IMR-90 (cell line): ENCODE results near the gene SOX21. TPM values are rescaled to one million over a fixed set of nuclear protein-coding genes. Genes with fewer than 3 reads are reported as not detected.

Experiments
- ATAC-seq: fragments of 200-7000 bp; cut with Tn5 transposase; 2 replicates; pipeline ENCODE4 v1.9.1; 2020; ENCODE audit warnings: low read depth, mild to moderate bottlenecking, moderate library complexity
- BruUV-seq: library from RNA; stranded (reverse); fragments of 400-500 nt; replicated peaks from 2 replicates; lab custom pipeline; 2021; lab: Mats Ljungman, UMichigan
- CTCF ChIA-PET: fragments of 300-600 bp; formaldehyde crosslinking; extraction: SDS; loops from one replicate; lab custom pipeline; 2021; ENCODE audit warnings: antibody characterized with exemption; lab: Yijun Ruan, JAX
- POLR2A ChIA-PET: fragments of 300-600 bp; sonication (Branson Sonifier 250); formaldehyde crosslinking; loops from one replicate; lab custom pipeline; 2022; ENCODE audit warnings: antibody characterized with exemption; ENCODE audit not compliant: unreplicated experiment; lab: Charles Lee
- DNase-seq: peaks from one replicate; pipeline ENCODE4 v3.0.0; 2013
- H2AFZ ChIP-seq: replicated peaks from 2 replicates; pipeline ENCODE3; 2013; ENCODE audit warnings: low read length, mild to moderate bottlenecking; ENCODE audit not compliant: poor library complexity
- H2AK5ac ChIP-seq: 2 replicates; pipeline ENCODE4 v1.6.1; 2013; ENCODE audit warnings: low read depth, low read length, inconsistent platforms
- H2AK9ac ChIP-seq: replicated peaks from 2 replicates; pipeline ENCODE3; 2013; ENCODE audit warnings: mild to moderate bottlenecking, low read depth, low read length, moderate library complexity; ENCODE audit not compliant: poor library complexity
- H2BK120ac ChIP-seq: 2 replicates; pipeline ENCODE4 v1.6.1; 2013; ENCODE audit warnings: low read depth, low read length, inconsistent platforms
- H2BK15ac ChIP-seq: 3 replicates; pipeline ENCODE4 v1.6.1; 2013; ENCODE audit warnings: low read depth, low read length, inconsistent platforms
- H2BK20ac ChIP-seq: 2 replicates; pipeline ENCODE4 v1.6.1; 2013; ENCODE audit warnings: low read depth, mild to moderate bottlenecking, inconsistent platforms, low read length, moderate library complexity
- H2BK5ac ChIP-seq: 2 replicates; pipeline ENCODE4 v1.6.1; 2013; ENCODE audit warnings: mild to moderate bottlenecking, low read depth, low read length, inconsistent platforms; ENCODE audit not compliant: poor library complexity, severe bottlenecking
- H3K14ac ChIP-seq: replicated peaks from 2 replicates; pipeline ENCODE4 v1.6.1; 2013; ENCODE audit warnings: low read depth, low read length, inconsistent platforms
- H3K18ac ChIP-seq: 2 replicates; pipeline ENCODE4 v1.6.1; 2013; ENCODE audit warnings: low read depth, low read length, control low read depth
- H3K23ac ChIP-seq: 2 replicates; pipeline ENCODE4 v1.6.1; 2013; ENCODE audit warnings: low read depth, low read length, inconsistent platforms
- H3K27ac ChIP-seq: 2 replicates; pipeline ENCODE4 v1.5.1; 2013; ENCODE audit warnings: mild to moderate bottlenecking, control low read depth, low read length; ENCODE audit not compliant: insufficient read depth
- H3K27me3 ChIP-seq: 2 replicates; pipeline ENCODE4 v1.6.1; 2013; ENCODE audit warnings: low read length; ENCODE audit not compliant: control insufficient read depth, insufficient read depth
- H3K36me3 ChIP-seq: 2 replicates; pipeline ENCODE4 v1.6.1; 2013; ENCODE audit warnings: low read length, mixed read lengths; ENCODE audit not compliant: control insufficient read depth, insufficient read depth
- H3K4ac ChIP-seq: 2 replicates; pipeline ENCODE4 v1.6.1; 2013; ENCODE audit warnings: low read depth, low read length, inconsistent platforms
- H3K4me1 ChIP-seq: 2 replicates; pipeline ENCODE4 v1.6.1; 2013; ENCODE audit warnings: low read length, mixed read lengths; ENCODE audit not compliant: control insufficient read depth, insufficient read depth
- H3K4me2 ChIP-seq: 2 replicates; pipeline ENCODE4 v1.6.1; 2013; ENCODE audit warnings: low read depth, mild to moderate bottlenecking, control low read depth, low read length, moderate library complexity
- H3K4me3 ChIP-seq: 2 replicates; pipeline ENCODE4 v1.5.1; 2013; ENCODE audit warnings: low read depth, mild to moderate bottlenecking, control low read depth, low read length, moderate library complexity; ENCODE audit not compliant: insufficient read depth
- H3K56ac ChIP-seq: 2 replicates; pipeline ENCODE4 v1.6.1; 2013; ENCODE audit warnings: low read length, inconsistent platforms; ENCODE audit not compliant: insufficient read depth; ENCODE audit errors: extremely low read depth
- H3K79me1 ChIP-seq, 2 experiments: 2 replicates each; pipeline ENCODE4 v1.6.1; 2013; ENCODE audit warnings: low read length in 2 of 2, inconsistent platforms in 1 of 2, low read depth in 1 of 2
- H3K9ac ChIP-seq: 2 replicates; pipeline ENCODE4 v1.6.1; 2013; ENCODE audit warnings: low read depth, low read length, control low read depth
- H3K9me1 ChIP-seq: 2 replicates; pipeline ENCODE4 v1.6.1; 2013; ENCODE audit warnings: low read length, inconsistent platforms; ENCODE audit not compliant: insufficient read depth
- H3K9me3 ChIP-seq: 2 replicates; pipeline ENCODE4 v1.6.1; 2013; ENCODE audit warnings: low read length; ENCODE audit not compliant: control insufficient read depth, insufficient read depth
- H4K20me1 ChIP-seq: 2 replicates; pipeline ENCODE4 v1.6.1; 2013; ENCODE audit warnings: low read length, inconsistent platforms; ENCODE audit not compliant: insufficient read depth
- H4K5ac ChIP-seq: 2 replicates; pipeline ENCODE4 v1.6.1; 2013; ENCODE audit warnings: mild to moderate bottlenecking, low read depth, low read length, control low read depth
- H4K8ac ChIP-seq, 2 experiments: 2 replicates each; pipeline ENCODE4 v1.6.1; 2013; ENCODE audit warnings: low read depth in 2 of 2, low read length in 2 of 2, control low read depth in 1 of 2, inconsistent platforms in 1 of 2
- H4K91ac ChIP-seq: 2 replicates; pipeline ENCODE4 v1.6.1; 2013; ENCODE audit warnings: low read depth, low read length, inconsistent platforms; ENCODE audit not compliant: insufficient read depth
- USF2 ChIP-seq: fragments of 150-350 bp; IDR thresholded peaks from 2 replicates; pipeline ENCODE4 v1.6.1; 2017; ENCODE audit warnings: mild to moderate bottlenecking, antibody characterized with exemption, low read length, low read depth
- WGBS, 2 experiments: methylation state at CpG; one replicate each; pipeline versions ENCODE4 v1.1.5 to v1.1.7; 2013; ENCODE audit warnings: missing lambda C conversion rate in 2 of 2; ENCODE audit not compliant: insufficient read length in 1 of 2; ENCODE audit errors: extremely low coverage in 2 of 2; 5-methylcytosine and 5-hydroxymethylcytosine counted together
- dilution Hi-C: fragments of 300-500 bp; cut with HindIII; formaldehyde crosslinking; loops from one replicate; pipeline ENCODE4 v1.14.3; 2018; ENCODE audit warnings: low sequenced_read_pairs; ENCODE audit not compliant: unreplicated experiment
- in situ Hi-C: fragments of 300-500 bp; cut with MboI; formaldehyde crosslinking; loops from 3 replicates; pipeline ENCODE4 v1.14.3; 2019; ENCODE audit warnings: low sequenced_read_pairs, inconsistent platforms, mixed read lengths
- intact Hi-C: fragments of 100-400 bp; cut with micrococcal nuclease; formaldehyde crosslinking; loops from 2 replicates; pipeline ENCODE4 v1.10.0; 2022
- polyA plus RNA-seq, 3 experiments: library from polyadenylated mRNA; depleted of rRNA; stranded (reverse); fragments of >200 nt; gene quantifications; 2 replicates each; pipeline ENCODE4 v1.2.3, GENCODE V29; 2012; ENCODE audit warnings: low replicate concordance in 1 of 3
- total RNA-seq: library from RNA; depleted of rRNA; stranded (reverse); fragments of >200 nt; gene quantifications from 2 replicates; pipeline ENCODE4 v1.2.3, GENCODE V29; 2012

Gene SOX21
- total and polyA plus RNA-seq, 2 of the 4 experiments (the other 2 are of a cell fraction): not detected

GRCh38 chr13:94739235-94739634 lies 26.9 kb upstream of the SOX21 start:
- CTCF ChIA-PET: no interaction called here
- Histone ChIP-seq H3K27me3 (peaks cover 1% of the 10 kb centered on the region), H2BK15ac (no peak overlapping the region), H2BK120ac (no peak overlapping the region), H4K8ac (no peak overlapping the region), H4K5ac (no peak overlapping the region), H4K91ac (no peak overlapping the region), H2AK5ac (no peak overlapping the region), H2AFZ (no peak overlapping the region), H2BK20ac (no peak overlapping the region), H3K56ac (no peak overlapping the region), H2AK9ac (no peak overlapping the region), H3K14ac (no peak overlapping the region), H3K4ac (no peak overlapping the region), H2BK5ac (no peak overlapping the region), H3K79me1 (no peaks in the 10 kb centered on the region), H3K4me3 (no peak overlapping the region), H3K36me3 (no peaks in the 10 kb centered on the region), H3K23ac (no peak overlapping the region), H3K4me1 (no peaks in the 10 kb centered on the region), H3K4me2 (no peak overlapping the region), H3K9ac (no peak overlapping the region), H3K9me3 (no peaks in the 10 kb centered on the region), H3K18ac (no peak overlapping the region), H3K9me1 (no peaks in the 10 kb centered on the region), H3K27ac (no peak overlapping the region), H4K20me1 (no peaks in the 10 kb centered on the region)
- TF ChIP-seq USF2: no peak
- no peak for DNase-seq
- no TSS peak for BruUV-seq
- POLR2A ChIA-PET: no interaction called here
- in situ Hi-C loops: no loop called here
- dilution Hi-C loops: no loop called here
- no peak for ATAC-seq
- WGBS, 2 experiments: no CpG with 5 or more reads among the region's 4 CpGs
- intact Hi-C loops: no loop called here
